ENCODE results near the gene SLC16A2.

SLC16A2 gene

GRCh38 chrX:74545880-74546523 lies 124.7 kb downstream of the SLC16A2 start:
- DNase-seq: no peak

DNA sequence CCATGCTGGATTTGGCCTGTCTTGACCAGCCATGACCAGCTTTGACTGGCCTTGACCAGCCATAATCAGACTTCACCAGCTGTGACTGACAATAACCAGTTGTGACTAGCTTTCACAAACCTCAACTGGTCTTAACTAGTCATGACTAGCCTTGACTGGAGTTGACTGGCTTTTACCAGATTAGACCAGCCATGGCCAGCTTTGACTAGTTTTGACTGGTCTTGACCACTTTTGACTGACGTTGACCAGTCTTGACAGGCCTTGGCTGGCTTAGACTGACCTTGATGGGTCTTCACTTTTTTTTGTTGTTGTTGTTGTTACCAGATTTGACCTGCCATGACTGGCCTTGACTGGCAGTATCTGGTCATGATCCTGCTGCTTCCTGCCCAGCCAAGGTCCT lies 125.7 kb downstream of the SLC16A2 start:
- DNase-seq: no peak

DNA sequence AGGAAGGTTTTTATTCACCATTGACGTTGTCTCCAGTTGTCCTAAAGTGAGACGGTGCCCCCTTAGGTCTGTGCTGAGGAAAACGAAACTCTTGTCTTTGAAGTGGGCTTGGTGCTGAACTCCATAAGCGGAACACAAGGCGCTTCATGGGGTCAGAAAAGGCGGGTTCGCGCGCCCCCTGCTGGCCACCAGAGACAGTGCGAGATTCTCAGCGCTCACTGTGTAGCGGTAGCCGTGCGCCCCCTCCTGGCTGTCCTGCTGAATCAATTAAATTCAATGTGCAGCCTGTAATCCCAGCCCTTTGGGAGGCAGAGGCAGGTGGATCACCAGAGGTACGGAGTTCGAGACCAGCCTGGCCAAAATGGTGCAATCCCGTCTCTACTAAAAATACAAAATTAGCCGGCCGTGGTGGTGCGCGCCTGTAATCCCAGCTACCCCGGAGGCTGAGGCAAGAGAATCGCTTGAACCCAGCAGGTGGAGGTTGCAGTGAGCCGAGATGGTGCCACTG lies 129.1 kb downstream of the SLC16A2 start:
- peak; percentile 74 to 78 for DNase-seq

DNA sequence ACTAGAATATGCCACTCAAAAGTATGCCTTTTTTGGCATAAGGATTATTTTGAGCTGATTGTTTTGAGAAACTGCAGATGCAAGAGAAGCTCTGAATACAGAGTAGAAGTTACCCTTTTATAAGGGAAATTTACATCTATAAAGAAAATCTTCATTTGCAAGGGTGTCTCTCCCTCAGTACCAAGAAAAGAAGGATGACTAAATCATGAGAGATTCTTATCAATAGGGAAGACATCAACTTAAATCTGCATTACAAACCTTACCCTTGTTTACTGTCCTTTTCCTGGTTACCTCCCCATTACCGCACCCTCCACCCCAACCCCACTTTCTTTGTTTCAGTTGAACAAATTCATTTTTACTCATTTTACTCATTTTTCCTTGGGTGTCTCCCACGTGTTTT lies 130.6 kb downstream of the SLC16A2 start:
- no peak for DNase-seq

DNA sequence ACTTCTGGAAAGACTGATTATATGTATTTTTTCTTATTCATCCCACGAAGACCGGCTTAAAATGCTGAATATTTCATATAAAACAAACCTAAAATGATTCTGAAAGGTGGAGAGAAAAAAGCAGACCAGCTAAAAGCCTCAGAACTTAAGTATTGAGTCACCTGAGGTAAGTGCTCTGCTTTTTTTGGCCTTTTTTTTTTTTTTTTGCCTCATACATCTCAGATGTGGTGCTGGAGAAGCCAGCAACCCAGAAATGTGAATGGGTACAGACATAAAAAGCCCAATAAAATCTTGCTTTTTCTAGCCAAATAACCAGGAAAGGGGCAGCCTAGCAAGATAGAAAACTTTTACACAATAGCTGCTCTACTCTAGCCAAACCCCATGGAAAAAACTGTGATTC lies 136.1 kb downstream of the SLC16A2 start:
- no peak for DNase-seq

GRCh38 chrX:74578137-74578536 lies 156.8 kb downstream of the SLC16A2 start:
- DNase-seq: no peak

- no peak for DNase-seq
Measured at GRCh38 chrX:74579597-74580198, 158.4 kb downstream of the SLC16A2 start.

All from activated CD4-positive, alpha-beta T cell treated with anti-CD3 and anti-CD28 coated beads, Interleukin-2, amount 50 U/mL, for 4 hours (primary cell).